Stimulated activated CD4-positive, alpha-beta T cell treated with anti-CD3 and anti-CD28 coated beads, Interleukin-2, amount 100 ng/mL, for 4 hours (primary cell): ENCODE results near the gene SYTL3.
"Not testable (repeated sequence)": the region's sequence is repeated elsewhere in the genome, so short reads cannot be mapped to it uniquely, and the experiment has no call there.

ENCODE experiments used
- DNase-seq: peaks from one replicate; pipeline ENCODE4 v3.0.0-alpha.2; 2020; ENCODE audit warnings: low read depth

Gene SYTL3

DNA sequence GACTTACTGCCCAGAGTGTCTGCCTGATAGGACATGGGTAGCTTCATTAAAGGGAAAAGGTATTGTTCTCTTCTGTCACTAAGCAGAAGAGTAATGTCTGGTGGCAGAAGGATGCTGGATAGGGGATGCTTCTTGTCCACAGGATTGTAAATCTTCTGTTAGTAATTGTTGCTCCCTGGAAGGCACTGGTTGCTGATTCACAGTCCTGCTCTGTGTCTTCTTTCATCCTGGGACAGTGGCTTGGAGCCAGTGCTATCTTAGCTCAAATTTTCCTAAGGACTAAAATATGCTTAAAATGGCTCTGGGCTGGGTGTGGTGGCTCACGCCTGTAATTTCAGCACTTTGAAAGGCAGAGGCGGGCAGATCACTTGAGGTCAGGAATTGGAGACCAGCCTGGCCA is 48.0 kb downstream of the SYTL3 start:
- DNase-seq: no peak

DNA sequence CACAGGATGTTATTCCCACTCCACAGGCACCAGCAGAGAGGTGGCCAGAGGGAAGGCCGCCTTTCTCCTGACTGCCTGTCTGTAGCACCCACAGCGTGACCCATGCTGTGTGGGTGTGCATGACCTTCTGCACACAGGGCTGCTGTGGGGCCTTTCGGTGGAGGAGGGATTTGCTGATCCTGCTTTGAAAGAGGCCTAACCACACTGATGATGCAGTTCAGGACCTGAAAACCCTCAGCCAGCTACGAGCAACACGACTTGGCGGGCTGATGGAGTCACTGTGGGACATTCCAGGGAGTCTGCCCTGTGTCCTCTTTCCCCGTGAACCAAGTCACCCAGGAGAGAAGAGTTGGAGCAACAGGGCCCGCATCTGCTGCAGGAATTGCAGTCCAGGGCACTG is 49.1 kb downstream of the SYTL3 start:
- no peak for DNase-seq

DNA sequence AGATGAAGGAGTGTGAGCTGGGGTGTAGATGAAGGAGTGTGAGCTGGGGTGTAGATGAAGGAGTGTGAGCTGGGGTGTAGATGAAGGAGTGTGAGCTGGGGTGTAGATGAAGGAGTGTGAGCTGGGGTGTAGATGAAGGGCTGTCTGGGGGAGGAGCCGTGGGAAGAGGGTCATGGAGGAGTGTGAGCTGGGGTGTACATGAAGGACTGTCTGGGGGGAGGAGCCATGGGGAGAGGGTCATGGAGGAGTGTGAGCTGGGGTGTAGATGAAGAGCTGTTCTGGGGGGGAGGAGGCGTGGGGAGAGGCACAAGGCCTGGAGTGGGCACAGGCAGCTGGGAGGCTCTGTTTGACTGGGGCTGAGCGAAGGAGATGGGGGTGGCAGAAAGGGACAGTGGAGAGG is 51.4 kb downstream of the SYTL3 start:
- not testable (repeated sequence) for DNase-seq

DNA sequence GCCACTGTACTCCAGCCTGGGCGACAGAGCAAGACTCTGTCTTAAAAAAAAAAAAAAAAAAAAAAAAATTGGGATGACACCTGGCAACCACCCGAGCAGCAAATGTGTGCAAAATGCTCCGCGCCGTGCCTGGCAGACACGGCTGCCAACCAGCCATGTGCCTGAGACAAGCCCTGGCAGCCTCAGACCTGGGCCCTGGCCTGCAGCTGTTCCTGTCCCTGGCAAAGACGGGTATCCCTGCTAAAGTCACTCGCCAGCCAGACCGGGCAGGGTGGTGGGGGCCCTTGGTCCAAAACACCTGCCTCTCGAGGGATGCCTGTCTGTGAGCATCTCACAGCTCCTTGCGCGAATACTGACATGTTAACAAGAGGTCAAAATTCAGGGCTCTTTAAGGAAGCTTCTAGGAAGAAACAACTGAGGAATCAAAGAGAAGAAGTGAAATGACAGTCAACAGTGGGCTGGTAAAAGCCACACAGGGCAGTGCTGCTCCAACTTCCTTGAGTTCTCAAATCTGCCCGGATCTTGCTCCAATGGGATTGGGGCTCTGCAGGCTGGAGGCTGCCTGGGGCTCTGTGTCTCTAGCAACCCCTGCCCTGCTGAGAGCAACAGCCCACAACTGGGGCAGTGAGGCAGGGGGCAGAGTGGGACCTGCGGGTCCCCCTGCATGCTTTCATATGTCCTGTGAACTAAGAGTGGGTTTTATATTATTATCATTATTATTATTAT is 53.4 kb downstream of the SYTL3 start:
- DNase-seq: no peak

DNA sequence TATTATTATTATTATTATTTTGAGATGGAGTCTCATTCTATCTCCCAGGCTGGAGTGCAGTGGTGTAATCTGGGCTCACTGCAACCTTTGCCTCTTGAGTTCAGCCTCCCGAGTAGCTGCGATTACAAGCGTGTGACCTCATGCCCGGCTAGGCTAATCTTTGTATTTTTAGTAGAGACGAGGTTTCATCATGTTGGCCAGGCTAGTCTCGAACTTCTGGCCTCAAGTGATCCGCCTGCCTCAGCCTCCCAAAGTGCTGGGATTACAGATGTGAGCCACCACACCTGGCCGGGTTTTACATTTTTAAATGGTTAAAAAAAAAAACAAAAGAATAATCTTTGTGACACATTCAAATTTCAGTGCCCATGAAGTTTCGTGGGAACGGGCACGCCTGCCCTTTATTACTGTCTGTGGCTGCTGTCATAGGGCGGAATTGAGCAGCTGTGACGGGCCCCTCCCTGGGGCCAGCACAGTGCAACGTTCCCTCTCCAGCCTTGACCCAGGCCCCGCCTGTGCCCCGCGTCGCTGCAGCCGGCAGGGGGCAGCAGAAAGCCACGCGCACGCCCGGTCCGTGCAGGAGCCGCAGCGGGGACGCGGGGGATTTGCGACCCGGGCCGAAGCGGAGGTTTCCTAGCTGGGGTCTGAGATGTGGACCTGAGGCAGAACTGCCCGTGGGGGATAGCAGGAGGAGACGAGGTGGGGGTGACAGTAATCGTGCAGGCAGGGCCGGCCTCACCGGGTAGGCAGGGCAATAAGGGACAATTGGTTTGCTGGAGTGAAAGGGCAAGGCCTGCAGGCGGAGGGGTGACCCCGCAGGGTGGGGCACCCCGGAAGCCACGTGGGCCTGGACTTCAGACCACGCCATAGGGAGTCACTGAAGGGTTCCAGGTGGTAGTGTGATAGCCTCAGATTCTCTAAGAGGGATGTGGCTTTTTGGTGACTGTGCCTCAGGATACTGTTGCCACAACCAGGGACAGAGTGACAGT is 54.3 kb downstream of the SYTL3 start:
- DNase-seq: peak; percentile 66

DNA sequence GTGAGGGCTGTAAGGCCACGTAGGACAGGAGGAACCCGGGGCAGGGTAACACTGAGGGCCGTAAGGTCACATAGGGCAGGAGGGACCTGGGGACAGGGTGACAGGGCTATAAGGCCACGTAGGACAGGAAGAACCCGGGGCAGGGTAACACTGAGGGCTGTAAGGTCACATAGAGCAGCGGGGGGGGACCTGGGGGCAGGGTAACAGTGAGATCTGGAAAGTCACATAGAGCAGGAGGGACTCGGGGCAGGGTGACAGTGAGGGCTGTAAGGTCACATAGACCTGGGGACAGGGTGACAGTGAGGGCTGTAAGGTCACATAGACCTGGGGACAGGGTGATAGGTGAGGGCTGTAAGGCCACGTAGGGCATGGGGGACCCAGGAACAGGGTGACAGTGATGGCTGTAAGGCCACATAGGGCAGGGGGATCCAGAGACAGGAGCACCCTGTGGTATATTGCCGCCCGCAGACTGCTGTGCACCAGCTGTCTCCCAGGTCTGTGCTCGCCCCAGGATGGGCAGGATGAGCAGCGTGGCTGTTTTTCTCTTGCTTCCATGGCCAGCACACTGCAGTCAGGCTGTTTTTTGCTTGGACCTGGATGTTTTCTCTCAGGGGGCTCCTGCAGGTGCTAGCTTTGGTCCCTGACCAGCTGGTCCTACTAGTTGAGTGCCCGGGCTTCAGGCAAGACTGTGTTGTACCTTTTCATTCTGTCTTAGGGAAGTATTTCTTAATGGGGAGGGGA is 55.7 kb downstream of the SYTL3 start:
- DNase-seq: no peak

DNA sequence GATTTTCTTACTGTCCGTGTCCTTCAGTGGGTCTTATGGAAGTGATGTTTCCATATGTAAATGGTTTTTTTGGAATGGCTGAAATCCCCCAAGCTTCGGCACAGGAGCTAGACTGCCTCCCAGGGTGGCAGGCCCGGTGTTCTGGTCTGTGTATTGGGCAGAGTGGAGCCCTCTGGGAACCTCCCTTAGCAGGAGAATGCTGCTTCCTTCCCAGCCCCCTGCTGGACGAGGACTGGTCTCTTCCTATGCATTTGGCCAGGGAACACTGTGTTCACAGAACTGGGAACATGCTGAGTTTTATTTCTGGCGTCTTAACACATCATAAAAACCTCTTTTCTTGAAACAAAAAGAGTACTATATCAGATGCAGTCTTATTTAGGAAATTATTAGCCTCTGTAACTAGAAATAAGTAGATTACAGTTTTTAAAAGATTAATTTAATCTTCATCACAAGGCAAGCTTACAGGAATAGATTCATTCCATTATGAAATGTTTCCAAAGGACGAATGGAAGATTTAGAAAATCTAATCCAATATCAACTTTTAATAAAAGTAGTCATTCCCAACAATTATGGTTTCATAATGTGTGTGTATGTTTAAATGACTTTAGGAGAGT is 56.6 kb downstream of the SYTL3 start:
- no peak for DNase-seq

DNA sequence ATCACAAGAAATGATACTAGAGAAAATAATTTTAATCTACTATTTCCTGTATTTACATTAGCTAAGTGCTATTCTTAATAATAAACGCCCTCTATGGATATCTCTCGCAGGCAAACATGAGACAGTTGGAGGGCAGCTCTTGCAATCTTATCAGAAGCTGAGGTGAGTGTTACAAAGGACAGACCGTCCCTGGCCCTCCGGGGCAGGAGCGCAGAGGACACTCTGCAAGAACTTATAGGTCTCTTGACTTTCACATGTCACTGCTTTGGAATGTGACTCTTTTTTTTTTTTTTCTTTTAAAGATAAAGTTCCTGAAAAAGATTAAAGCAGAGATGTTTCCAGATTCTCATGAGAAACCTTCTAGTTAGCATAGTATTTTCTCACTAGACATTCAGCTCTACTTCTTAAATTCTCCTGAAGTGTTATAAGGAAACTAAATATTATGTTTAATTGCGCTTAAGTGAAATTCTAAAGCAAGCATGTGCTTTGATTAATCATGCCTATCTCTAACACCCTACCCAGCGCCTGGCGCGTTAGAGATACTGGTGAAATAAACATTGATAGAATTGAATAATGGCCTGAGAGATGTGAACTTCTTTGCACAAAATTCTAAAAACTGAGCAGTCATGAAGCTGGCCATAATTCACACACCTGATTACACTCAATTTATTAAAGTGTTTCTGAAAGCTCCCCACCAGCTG is 57.4 kb downstream of the SYTL3 start:
- DNase-seq: no peak

DNA sequence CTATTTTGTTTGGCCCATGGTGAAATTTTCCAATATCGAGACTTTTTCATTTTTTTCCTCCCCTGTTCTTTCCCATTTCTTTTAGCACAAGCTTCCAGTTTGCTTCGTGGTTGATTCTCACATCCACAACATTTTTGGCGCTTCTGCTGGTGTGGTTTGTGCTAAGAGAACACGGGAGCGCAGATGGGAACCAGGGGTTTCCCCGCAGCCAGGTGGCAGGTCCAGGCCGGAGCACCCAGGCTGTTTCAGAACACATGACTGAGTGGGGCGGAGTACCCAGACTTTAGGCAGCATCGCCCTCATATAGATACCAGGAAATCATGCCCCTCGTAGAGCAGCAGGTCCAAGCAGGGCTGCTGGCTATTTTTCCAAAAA is 58.0 kb downstream of the SYTL3 start:
- DNase-seq: no peak

DNA sequence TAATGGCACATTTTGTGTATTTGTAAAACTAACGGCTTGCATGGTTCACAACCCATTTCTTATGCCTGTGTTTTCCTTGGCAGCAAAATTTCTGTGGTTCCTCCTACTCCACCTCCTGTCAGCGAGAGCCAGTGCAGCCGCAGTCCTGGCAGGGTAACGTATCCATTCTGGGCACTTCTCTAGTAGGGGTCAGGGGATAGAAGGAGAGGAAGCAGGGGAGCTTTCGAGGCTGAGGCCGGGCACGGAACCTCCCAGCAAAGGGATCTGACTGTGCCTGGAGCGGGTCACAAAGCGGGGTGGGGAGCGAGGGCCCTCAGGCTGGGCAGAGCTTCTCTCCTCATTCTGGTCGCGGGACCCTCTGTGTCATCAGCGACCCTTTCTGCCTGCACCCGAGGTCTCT is 58.4 kb downstream of the SYTL3 start:
- no peak for DNase-seq

DNA sequence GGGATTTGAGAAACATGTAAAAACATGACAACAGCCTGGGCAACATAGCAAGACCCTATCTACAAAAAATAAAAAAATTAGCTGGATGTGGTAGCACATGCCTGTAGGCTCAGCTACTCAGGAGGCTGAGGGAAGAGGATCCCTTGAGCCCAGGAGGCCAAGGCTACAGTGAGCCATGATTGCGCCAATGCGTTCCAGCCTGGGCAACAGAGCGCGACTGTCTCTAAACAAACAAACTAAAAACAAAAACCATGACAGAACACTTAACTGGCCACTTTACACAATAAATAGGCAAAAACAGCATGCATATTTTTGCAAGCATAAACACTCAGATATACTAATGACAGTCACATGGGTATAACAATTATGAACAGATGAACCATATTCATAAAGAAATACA is 60.0 kb downstream of the SYTL3 start:
- no peak for DNase-seq

DNA sequence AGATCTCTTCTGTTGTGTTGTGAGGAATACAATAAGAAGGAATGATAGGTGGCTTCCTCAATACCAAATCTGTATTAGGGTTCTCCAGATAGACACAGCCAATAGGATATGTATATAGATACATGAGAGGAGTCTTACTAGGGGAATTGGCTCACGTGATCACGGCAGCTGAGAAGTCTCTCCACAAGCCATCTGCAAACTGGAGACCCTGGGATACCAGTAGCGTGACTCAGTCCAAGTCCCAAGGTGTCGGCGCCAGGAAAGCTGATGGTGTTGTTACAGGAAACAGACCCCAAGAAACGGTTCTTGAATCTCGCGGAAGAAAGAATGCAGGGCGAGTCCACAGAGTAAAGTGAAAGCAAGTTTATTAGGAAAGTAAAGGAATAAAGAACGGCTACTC is 61.4 kb downstream of the SYTL3 start:
- no peak for DNase-seq

DNA sequence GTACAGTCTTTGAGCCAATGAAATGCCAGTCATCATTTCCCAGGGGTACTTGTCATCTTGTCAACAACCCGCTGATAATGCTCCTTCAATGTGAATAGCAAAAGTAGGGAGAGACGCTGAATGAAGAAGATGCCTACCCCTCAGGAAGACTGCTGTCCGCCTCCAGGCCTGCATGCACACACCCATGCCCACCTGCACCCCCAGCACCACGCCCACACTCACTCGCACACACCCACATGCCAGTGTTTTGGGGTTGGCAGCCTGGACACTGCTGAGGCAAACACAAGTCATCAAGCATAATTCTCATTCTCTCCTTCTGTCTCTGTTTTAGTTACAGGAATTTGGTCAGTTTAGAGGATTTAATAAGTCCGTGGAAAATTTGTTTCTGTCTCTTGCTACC is 63.6 kb downstream of the SYTL3 start:
- DNase-seq: no peak

DNA sequence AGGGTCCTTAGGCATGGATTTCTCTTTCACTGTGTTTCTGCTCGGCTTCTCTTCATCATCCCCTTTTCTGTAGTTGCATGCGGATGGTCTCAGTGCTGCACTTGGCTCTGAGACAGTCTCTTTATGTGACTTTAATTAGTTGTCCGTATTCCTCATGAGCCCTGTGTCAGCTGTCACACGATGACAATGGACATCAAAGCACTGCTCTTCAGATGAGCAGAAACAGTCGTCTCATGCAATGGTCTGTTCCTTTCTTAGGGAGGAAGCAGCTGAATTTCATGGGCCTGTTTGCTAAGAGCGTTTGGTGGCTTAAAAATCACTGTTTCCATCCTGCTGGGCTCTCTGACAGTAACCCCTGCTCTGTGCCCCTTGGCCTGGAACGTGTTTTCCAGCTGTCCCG is 64.9 kb downstream of the SYTL3 start:
- no peak for DNase-seq

DNA sequence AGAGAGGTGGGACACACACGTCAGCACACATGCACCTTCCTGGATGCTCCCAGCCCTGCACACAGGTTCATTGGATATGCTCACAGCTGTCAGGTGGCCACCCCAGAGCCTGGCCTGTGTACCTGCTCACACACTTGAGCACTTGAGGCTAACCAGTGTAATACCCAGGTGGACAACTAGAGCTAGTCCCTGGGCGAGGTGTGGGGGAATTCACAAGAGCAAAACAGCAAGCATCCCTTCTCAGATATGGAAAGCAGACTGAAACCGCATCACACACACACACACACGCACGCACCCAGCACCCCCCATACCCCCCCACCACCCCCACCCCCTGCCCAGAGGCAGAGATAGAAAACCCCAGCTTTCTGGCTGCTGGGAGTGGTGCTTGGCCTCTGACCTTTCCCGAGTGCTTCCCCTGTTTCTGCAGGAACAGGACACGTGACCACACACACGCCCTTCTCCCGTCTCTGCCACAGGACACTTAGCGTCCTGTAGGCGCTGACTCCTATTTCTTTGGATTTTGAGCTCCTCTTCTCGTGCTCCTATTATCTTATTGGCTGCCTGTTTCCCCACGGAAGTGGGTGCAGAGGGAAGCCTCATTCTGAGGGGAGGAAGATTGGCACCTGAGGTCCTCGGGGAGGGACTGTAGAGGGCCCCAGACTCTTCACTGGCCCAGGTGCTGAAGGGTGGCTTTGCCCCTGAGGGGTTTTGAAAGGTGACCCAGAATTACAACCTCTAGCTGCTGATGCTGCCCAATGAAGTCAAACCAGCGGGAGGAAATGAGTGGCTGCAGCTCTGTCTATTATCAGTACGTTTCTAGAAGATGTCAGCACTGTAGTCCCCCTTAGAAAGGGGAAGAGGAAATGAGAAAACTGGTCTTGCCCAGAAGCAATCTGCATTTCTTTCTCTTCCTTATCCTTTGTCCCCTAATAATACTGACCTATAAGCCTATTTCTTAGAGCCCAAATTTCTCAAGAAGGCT is 65.8 kb downstream of the SYTL3 start:
- DNase-seq: no peak

DNA sequence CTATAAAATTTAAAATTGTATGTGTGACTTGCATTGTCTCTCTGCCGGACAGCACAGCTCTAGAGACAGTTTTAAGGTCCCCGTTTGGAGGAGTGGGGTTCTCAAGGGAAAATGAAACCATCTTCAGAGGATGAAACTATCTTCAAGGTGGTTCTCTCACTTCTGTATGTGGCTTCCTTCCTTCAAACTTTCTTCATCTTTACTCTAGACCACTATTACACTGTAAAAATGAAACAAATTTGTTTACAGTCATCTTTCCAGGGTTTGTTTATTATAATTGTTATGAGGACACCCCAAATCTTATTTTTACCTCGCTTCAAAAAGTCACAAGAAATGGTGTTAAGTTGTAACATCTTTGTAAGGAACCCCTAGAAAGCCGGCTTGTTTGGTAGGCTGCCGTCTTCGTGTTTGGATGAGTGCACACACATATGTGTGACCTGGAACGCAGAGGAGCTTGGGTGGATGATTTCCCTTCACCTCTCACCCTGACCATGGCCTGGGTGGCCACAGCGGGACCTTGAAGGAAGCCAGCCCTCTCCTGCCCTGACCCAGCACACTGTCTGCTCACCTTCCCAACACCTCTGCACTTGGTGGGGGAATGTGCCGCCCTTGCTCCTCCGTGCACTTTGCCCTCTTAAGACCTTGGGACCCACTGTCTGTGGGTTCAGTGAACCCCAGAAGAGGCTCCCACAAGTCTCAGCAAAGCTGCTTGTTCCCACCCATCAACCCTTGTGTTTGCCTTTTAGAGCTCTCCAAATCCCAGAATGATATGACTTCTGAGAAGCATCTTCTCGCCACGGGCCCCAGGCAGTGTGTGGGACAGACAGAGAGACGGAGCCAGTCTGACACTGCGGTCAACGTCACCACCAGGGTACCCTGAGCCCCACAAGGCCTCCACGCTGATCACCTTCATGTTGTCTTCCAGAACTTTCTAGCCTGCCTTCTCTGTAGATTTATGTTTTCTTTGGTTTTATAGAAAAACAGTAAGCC is 67.8 kb downstream of the SYTL3 start:
- no peak for DNase-seq

DNA sequence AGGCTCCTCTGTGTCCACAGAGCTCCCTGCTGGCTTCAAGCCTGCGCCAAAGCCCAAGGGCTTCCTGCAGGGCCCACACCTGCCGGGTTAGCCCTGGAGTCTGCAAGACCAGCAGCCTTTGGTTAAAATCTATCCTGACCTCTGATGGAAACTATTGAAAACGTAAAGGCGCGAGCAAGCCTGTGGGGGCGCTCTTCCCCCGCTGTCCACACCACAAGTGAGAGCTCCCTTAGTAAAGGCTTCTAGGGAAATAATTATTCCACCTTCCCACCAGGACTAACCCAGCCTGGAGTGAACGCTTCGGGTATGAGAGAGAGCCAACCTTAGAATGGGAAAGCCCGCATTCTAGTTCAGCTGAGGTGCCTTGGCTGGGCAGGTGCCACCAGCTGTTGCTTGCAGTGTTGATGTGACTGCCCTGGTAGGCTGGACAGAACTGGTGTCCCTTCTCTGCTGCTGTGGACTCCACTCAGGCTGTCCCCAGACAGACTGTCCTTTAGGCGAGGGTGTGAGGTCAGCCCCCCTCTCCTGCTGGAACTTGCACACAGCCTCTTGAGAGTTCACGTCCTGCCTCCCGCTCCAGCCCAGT is 68.7 kb downstream of the SYTL3 start:
- no peak for DNase-seq

DNA sequence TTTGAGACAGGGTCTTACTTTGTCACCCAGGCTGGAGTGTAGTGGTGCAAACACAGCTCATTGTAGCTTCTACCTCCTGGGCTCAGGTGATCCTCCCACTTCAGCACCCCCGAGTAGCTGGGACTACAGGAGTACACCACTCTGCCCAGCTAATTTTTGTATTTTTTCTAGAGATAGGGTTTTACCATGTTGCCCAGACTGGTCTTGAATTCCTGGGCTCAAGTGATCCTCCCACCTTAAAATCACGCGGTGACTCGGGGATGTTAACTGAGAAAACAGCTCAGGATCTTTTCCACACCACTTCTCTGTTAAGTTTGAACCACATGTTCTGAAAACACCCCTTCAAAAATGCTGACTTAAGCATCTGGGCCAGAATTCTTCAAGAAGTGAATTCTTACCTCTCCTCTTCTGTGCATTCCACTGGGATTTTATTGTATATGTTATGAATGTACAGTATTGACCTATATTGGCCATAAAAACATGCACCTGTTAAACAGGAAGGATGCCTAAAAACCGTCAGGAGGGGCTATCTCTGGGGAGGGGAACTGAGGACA is 72.4 kb downstream of the SYTL3 start:
- DNase-seq: no peak
